ENCODE results near the gene HCRTR1. TPM values are rescaled to one million over a fixed set of nuclear protein-coding genes. Genes with fewer than 3 reads are reported as not detected.

The HCRTR1 gene
- total and polyA plus RNA-seq, 10 of the 15 experiments (the other 5 are each of a cell fraction or from before 2014, with no cell fraction given) = not detected

GRCh38 chr1:31669786-31670592 is 52.5 kb downstream of the HCRTR1 start:
- Histone ChIP-seq H4K20me1 (ENCODE audit: control insufficient read depth, insufficient read depth) (no peaks in the 10 kb centered on the region), H3K4me3 (no peak overlapping the region), H3K4me2 (ENCODE audit: control insufficient read depth, insufficient read depth) (no peak overlapping the region), H3K4me1 (ENCODE audit: control insufficient read depth, insufficient read depth, low read length) (no peaks in the 10 kb centered on the region), H3K79me2 (ENCODE audit: control insufficient read depth, insufficient read depth, low read length) (no peaks in the 10 kb centered on the region), H2AFZ (ENCODE audit: control insufficient read depth, low read depth, low read length) (0 out of 2 replicates have a peak overlapping the region, but pooled peaks have one; percentile 4), H3K9ac (ENCODE audit: control insufficient read depth, insufficient read depth, low read length) (no peak overlapping the region), H3K9me3 (replicated peaks; ENCODE audit: control insufficient read depth, insufficient read depth, low read length) (no peaks in the 10 kb centered on the region), H3K36me3 (ENCODE audit: control insufficient read depth in 2 of 2, insufficient read depth in 2 of 2, low read length in 1 of 2) (no peaks in the 10 kb centered on the region), H3K27ac (ENCODE audit: control insufficient read depth, insufficient read depth) (no peak overlapping the region), H3K27me3 (replicated peaks in 1 of 2; ENCODE audit: control insufficient read depth in 2 of 2, insufficient read depth in 2 of 2, low read length in 1 of 2) (0 out of 4 replicates have a peak, but pooled peaks cover 0 to 1% of the 10 kb centered on the region in 2 experiments)
- ChIA-PET POLR2A (no interaction called here), SMC1A (ENCODE audit: uncharacterized antibody, unreplicated experiment) (interaction anchor here (0.8 kb wide), 1 partner anchor 9 kb away, joined by 3 read pairs; no protein-coding TSS in a partner anchor), RAD21 (ENCODE audit: unreplicated experiment) (interaction anchor here (1.2 kb wide), 1 partner anchor 37 kb away, joined by 3 read pairs; no protein-coding TSS in a partner anchor), CTCF (interaction anchor here (1.1 to 2.1 kb wide), 2 partner anchors 35 to 75 kb away, joined by 3 to 7 read pairs; no protein-coding TSS in a partner anchor)
- ATAC-seq (no peak), FAIRE-seq (no peak), DNase-seq (ENCODE audit: low read depth, low spot score) (no peak)
- in situ Hi-C loops (cut with MboI) = loop anchor here (5.0 kb wide), 1 partner anchor 37 kb away; no protein-coding TSS in a partner anchor
- BruUV-seq (replicated peaks) = no TSS peak
- intact Hi-C loops (cut with micrococcal nuclease; ENCODE audit: unreplicated experiment) = loop anchor here (10.0 kb wide), 1 partner anchor 395 kb away; no protein-coding TSS in a partner anchor
- 9% methylated on average over 30 of the region's 30 CpGs for WGBS (ENCODE audit: insufficient coverage, insufficient replicate concordance, low lambda C conversion rate, missing lambda C conversion rate)
- TF ChIP-seq EP300 (IDR thresholded peaks at IDR 0.05; ENCODE audit: borderline replicate concordance in 1 of 2, control insufficient read depth in 1 of 2, low read depth in 2 of 2, low read length in 2 of 2) (no peak), HDAC6 (IDR thresholded peaks at IDR 0.05; ENCODE audit: unreplicated experiment) (no peak), SREBF2 (IDR thresholded peaks at IDR 0.05; ENCODE audit: low read length) (no peak), SUZ12 (IDR thresholded peaks at IDR 0.05; ENCODE audit: unreplicated experiment) (no peak), LARP7 (IDR thresholded peaks at IDR 0.05) (no peak), SMARCA5 (IDR thresholded peaks at IDR 0.05) (no peak), IRF5 (IDR thresholded peaks at IDR 0.05; ENCODE audit: borderline replicate concordance) (no peak), TCF7 (IDR thresholded peaks at IDR 0.05; ENCODE audit: borderline replicate concordance) (no peak), KLF5 (IDR thresholded peaks at IDR 0.05; ENCODE audit: partially characterized antibody) (no peak), NFYB (IDR thresholded peaks at IDR 0.05; ENCODE audit: insufficient read depth, low read depth, low read length) (no peak), JUND (IDR thresholded peaks at IDR 0.05; ENCODE audit: low read depth, low read length) (no peak)
